Activated CD8-positive, alpha-beta T cell treated with anti-CD3 and anti-CD28 coated beads for 36 hours (primary cell): ENCODE results near the gene ARHGAP18. TPM values are rescaled to one million over a fixed set of nuclear protein-coding genes. Genes with fewer than 3 reads are reported as not detected.
A peak's percentile ranks its signal among the peaks of the same experiment; 100 is the strongest.

Experiments used
- ATAC-seq: fragments of 200-7000 bp; cut with Tn5 transposase; one replicate; pipeline ENCODE4 v1.10.0; 2021; ENCODE audit warnings: mild to moderate bottlenecking, moderate library complexity
- CTCF ChIA-PET: fragments of 350-600 bp; sonication (Branson Sonifier 250); formaldehyde crosslinking; loops from one replicate; lab custom pipeline; 2021; ENCODE audit warnings: antibody characterized with exemption; lab: Charles Lee
- POLR2A ChIA-PET: fragments of 350-600 bp; sonication (Branson Sonifier 250); formaldehyde crosslinking; loops from one replicate; lab custom pipeline; 2021; ENCODE audit warnings: antibody characterized with exemption; lab: Charles Lee
- DNase-seq: peaks from one replicate; pipeline ENCODE4 v3.0.0-alpha.2; 2020
- H3K27ac Mint-ChIP-seq: one replicate; pipeline ENCODE4 v1.8.0; 2021; ENCODE audit warnings: mild to moderate bottlenecking, mixed read lengths
- H3K27me3 Mint-ChIP-seq: one replicate; pipeline ENCODE4 v1.8.0; 2021; ENCODE audit warnings: mixed read lengths
- H3K36me3 Mint-ChIP-seq: one replicate; pipeline ENCODE4 v1.8.0; 2021; ENCODE audit warnings: low read depth, mixed read lengths
- H3K4me1 Mint-ChIP-seq: one replicate; pipeline ENCODE4 v1.8.0; 2021; ENCODE audit warnings: low read depth, mixed read lengths
- H3K4me3 Mint-ChIP-seq: one replicate; pipeline ENCODE4 v1.8.0; 2021; ENCODE audit warnings: mild to moderate bottlenecking, moderate library complexity, mixed read lengths
- H3K9me3 Mint-ChIP-seq: one replicate; pipeline ENCODE4 v1.8.0; 2021; ENCODE audit warnings: mixed read lengths
- CTCF ChIP-seq: fragments of 200-600 bp; IDR thresholded peaks from one replicate; pipeline ENCODE4 v1.8.0; 2022; ENCODE audit warnings: antibody characterized with exemption, mild to moderate bottlenecking
- intact Hi-C: fragments of 100-400 bp; cut with micrococcal nuclease; formaldehyde crosslinking; loops from one replicate; pipeline ENCODE4 v1.10.0; 2022
- total RNA-seq, 2 experiments: library from RNA; stranded (reverse); gene quantifications; one replicate each; pipeline ENCODE4 v1.2.3, GENCODE V29; 2021

Gene ARHGAP18
- total RNA-seq, 2 experiments from 2014 or later, result 8.2 to 9.6 TPM

GRCh38 chr6:129568015-129568414, 142.0 kb downstream of the ARHGAP18 start:
- ATAC-seq (no peak), DNase-seq (no peak)
- peaks cover 3% of the 10 kb centered on the region for H3K27me3 Mint-ChIP-seq
- intact Hi-C loops, result no loop called here
- ChIA-PET CTCF (interaction anchor here (0.7 to 1.3 kb wide), 8 partner anchors 9 to 70 kb away, joined by 3 to 7 read pairs (median 4); no protein-coding TSS in a partner anchor), POLR2A (no interaction called here)
- H3K36me3 Mint-ChIP-seq, result peaks cover 8% of the 10 kb centered on the region
- H3K4me3 Mint-ChIP-seq, result no peak overlapping the region
- H3K4me1 Mint-ChIP-seq, result peaks cover 3% of the 10 kb centered on the region
- peaks cover 15% of the 10 kb centered on the region for H3K9me3 Mint-ChIP-seq
- no peak overlapping the region for H3K27ac Mint-ChIP-seq
- no peak for TF ChIP-seq CTCF

- H3K27me3 Mint-ChIP-seq, result peaks cover 3% of the 10 kb centered on the region
- H3K4me1 Mint-ChIP-seq, result peaks cover 3% of the 10 kb centered on the region
- H3K27ac Mint-ChIP-seq, result no peak overlapping the region
- no peak overlapping the region for H3K4me3 Mint-ChIP-seq
- ATAC-seq (peak; percentile 61), DNase-seq (peak; percentile 80)
- peaks cover 8% of the 10 kb centered on the region for H3K36me3 Mint-ChIP-seq
- ChIA-PET CTCF (interaction anchor here (0.7 to 3.3 kb wide), 9 partner anchors 10 to 70 kb away, joined by 3 to 21 read pairs (median 4); no protein-coding TSS in a partner anchor), POLR2A (no interaction called here)
- peak; percentile 57 for TF ChIP-seq CTCF
- intact Hi-C loops, result loop anchor here (2.0 kb wide), 1 partner anchor 69 kb away; no protein-coding TSS in a partner anchor
- H3K9me3 Mint-ChIP-seq, result peaks cover 15% of the 10 kb centered on the region
Measured at GRCh38 chr6:129567374-129567773, 142.6 kb downstream of the ARHGAP18 start.

- ChIA-PET POLR2A (interaction anchor here (0.8 kb wide), 2 partner anchors 8 to 66 kb away, joined by 3 to 4 read pairs; no protein-coding TSS in a partner anchor), CTCF (interaction anchor here (0.8 to 3.3 kb wide), 6 partner anchors 9 to 144 kb away, joined by 3 to 21 read pairs (median 4); no protein-coding TSS in a partner anchor)
- ATAC-seq (no peak), DNase-seq (no peak)
- TF ChIP-seq CTCF, result no peak
- Mint-ChIP-seq H3K4me1 (peaks cover 3% of the 10 kb centered on the region), H3K9me3 (peaks cover 7% of the 10 kb centered on the region), H3K27me3 (peaks cover 3% of the 10 kb centered on the region), H3K27ac (no peak overlapping the region), H3K36me3 (peaks cover 6% of the 10 kb centered on the region), H3K4me3 (no peak overlapping the region)
- intact Hi-C loops, result loop anchor here (2.0 kb wide), 1 partner anchor 67 kb away; no protein-coding TSS in a partner anchor
Measured at GRCh38 chr6:129565811-129566210, 144.2 kb downstream of the ARHGAP18 start.

DNA sequence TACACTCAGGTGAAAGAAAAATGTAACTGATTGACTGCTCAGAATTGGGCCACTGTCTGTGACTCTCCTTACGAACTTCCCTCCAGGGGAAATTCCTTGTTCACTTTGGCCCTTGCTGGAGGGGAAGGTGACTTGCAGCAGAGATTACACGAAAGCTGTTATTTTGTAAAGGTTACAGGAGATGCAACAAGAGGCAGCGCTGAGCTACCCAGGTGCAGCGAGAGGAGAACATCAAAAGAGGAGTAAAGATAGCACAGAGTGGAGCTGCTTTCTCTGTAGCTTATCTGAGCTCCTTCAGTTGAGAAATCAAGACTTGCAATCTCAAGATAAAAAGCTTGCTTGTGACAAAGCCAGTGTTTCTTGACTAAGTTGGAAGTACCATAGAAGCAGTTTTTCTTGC, 144.6 kb downstream of the ARHGAP18 start:
- intact Hi-C loops, result no loop called here
- CTCF ChIA-PET, result interaction anchor here (1.0 to 3.3 kb wide), 6 partner anchors 10 to 144 kb away, joined by 3 to 21 read pairs (median 5); no protein-coding TSS in a partner anchor

More for the DNA sequence above, 144.6 kb downstream of the ARHGAP18 start:
- H3K4me1 Mint-ChIP-seq, result peaks cover 3% of the 10 kb centered on the region
- H3K27me3 Mint-ChIP-seq, result peaks cover 3% of the 10 kb centered on the region
- H3K9me3 Mint-ChIP-seq, result peaks cover 2% of the 10 kb centered on the region
- H3K27ac Mint-ChIP-seq, result no peak overlapping the region
- H3K4me3 Mint-ChIP-seq, result no peak overlapping the region
- ATAC-seq (no peak), DNase-seq (no peak)
- H3K36me3 Mint-ChIP-seq, result peaks cover 3% of the 10 kb centered on the region
- POLR2A ChIA-PET, result interaction anchor here (0.8 to 1.2 kb wide), 3 partner anchors 9 to 66 kb away, joined by 3 to 4 read pairs (median 3); no protein-coding TSS in a partner anchor
- TF ChIP-seq CTCF, result no peak
